GM19452 (cell line): ENCODE measurements around the gene SPOP.

Experiments
- ATAC-seq: cut with Tn5 transposase; IDR thresholded peaks from one replicate; pipeline ENCODE4 v1.9.1; 2021; ENCODE audit not compliant: unreplicated experiment

Gene SPOP

GRCh38 chr17:49618028-49618611 lies 59.8 kb downstream of the SPOP start:
- ATAC-seq: no peak

GRCh38 chr17:49616601-49617131 lies 61.2 kb downstream of the SPOP start:
- no peak for ATAC-seq

GRCh38 chr17:49616086-49616485 lies 61.8 kb downstream of the SPOP start:
- no peak for ATAC-seq

GRCh38 chr17:49613182-49613800 lies 64.6 kb downstream of the SPOP start:
- no peak for ATAC-seq

DNA sequence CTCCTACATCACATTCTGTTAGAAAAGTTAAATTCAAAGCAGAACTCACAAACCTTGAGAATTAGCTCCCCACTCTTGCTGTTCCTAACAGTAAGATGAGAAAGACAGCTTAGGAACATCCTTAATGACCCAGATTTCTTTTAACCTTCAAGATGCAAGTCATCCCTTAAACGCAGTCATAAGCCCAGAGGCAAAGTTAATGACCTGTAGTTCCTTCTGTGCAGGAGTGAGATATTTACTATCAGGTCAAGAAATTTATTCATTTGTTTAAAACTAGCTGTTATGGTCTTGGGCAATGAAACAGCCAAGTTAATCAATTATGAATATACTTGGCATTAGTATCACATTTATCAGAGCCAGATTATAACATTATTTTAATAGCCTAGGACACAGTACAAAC lies 65.2 kb downstream of the SPOP start:
- ATAC-seq: no peak

DNA sequence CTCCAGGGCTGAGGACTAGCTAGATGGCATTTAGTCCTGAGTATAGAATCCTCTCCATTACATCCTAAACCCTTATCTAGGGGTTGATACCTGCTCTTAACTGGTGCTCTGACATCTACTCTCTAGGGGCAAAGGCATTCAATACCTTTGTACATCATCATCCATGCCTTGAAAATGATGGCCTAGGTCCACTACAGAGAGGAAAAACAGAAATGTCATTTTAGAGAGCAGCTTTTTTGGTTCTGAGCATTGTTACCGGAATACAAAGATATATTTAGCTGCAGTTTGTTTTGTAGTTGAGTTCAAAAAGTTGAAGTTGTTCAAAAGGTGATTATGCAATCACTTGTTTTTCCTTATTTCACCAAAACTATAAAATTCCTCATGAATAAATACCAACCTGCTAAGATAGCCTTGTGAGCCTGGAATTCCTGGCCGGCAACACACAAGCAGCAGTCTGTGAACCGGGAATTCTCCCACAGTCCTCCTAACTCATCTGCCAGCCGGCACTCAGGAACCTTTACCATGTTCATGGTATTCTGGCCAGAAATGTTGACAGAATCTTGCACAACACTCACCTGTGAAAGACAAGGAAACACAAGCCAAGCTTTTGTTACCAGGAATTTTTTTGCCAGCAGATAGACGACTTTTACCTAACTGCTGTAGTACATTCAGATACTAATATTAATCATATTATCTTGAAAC lies 66.9 kb downstream of the SPOP start:
- ATAC-seq: no peak

DNA sequence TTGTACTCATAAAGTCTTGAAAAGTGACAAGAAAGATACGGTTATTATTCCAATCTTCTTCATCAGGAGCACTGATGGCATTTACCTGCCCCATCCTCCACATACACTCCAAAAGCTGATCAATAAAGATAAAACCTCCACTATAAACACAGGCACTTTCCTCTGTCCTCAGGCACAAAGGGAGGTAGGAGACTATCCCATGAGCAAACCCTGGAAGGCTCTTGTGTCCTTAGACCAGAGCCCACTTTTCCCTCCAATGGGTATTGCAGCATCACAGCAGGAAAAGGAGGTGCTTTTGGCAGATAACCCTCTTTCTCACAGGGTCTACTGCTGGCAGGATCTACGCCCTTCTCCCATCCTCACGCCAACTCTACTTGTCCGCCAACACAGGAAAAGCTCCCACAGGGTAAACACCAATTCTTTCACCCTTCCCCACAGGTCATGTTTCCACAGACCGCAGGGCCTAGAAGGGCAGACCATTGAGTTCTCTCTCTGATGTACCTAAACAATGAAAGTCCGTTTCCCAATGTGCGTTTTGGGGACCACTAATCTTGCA lies 73.5 kb downstream of the SPOP start:
- ATAC-seq: no peak

DNA sequence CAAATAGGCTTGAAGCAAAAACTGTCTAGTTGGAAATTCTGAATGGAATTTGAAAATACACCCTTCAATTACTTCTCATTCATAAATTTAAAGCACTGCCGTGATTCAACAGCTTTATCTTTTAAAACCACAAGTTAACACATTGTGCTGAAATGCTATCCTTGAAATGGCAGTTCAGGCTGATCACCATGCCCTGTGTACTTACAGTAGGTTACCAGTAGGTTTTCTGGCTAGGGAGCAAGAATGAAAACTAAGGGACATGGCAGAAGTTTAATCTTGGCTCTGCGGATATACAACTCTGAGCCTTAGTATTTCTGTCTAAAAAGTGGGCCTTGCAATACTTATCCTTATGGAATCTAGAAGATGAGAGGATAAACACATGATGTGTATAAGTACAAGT lies 74.2 kb downstream of the SPOP start:
- no peak for ATAC-seq

DNA sequence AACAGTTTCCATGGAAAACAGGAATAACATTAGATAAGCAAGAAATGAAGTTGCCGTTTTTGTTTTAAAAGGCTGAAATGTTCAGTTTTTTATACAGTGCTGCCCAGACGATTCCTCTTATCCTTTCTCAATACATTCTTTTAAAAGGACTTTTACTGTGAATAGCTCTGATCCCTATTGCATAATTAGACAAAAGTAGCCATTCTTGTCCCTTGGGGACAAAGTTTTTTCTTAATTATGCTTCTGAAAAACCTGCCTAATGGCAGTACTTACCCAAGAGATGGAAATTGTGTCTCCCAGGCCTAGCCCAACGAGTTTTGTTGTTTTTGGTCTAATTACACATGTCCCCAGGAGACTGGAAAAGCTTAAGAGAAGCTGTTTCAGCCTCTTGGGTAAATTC lies 74.7 kb downstream of the SPOP start:
- ATAC-seq: no peak

DNA sequence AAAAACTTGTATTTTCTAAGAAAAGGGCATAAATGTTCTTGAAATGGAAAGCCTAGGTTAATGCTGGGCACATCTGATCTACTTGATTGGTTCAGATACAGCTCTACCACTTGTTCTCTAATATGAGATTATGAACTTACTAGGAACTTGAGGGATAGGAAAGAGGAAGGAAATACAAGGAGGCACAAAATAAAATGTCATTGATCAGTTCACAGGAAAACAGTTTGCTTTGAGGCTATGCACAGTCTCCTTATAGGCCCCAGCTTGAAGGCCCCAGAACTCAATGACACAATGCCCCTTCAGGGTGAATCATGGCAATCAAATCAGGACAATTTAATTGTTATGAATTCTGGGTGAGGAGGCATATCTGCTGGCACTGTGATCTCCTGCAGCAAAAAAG lies 75.1 kb downstream of the SPOP start:
- no peak for ATAC-seq

- ATAC-seq: no peak
Observed at GRCh38 chr17:49600949-49601348, 76.9 kb downstream of the SPOP start.

DNA sequence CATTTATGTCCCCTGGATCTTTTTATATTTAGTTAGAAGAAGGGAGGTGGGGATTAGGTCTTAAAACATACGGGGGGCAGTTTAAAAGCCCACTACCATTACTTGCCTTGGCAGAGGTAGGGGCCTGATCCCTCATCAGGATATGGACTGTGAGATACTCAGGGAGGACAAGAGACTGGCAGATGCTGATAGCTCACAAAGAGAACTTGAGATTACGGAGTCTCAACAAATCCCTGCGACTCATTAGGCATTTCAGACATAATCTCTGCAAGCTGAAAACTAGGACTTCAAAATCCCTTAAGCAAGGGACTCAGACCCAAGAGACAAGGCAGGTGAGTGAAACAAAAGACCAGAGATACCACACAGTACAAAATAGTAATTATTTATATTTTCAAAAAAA lies 79.0 kb downstream of the SPOP start:
- no peak for ATAC-seq

DNA sequence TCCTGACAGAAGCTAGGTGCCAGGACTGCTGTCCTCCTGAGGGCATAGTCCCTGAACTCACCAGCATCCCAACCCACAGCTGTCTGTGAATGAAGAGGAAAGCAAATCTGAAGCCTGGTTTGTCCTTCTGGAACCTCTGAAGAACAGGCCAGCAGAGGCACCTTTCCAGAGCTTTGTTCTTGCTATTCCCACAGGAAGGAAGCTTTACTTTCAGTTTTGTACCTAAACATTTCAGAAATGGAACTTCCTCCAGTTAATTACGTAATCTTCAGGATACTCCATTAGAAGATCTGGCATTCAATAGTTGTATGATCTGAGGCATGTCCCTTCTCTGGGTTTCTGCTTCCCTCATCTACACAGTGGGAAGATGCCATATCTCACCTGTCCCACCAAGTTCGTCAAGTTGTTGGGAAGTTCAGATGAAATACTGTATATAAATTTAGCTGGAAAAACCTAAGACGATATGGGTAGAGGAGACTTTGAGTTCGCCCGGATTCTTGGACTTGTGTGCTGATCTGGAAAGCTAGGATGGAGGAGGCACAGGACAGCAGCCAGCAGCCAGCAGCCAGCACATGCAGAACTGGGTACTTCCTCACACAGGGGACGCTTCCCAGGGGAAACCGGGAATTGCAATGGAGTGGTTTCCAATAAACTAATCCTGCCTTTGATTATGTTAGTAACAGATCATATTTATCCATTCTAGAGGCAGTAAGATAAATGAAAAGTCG lies 79.8 kb downstream of the SPOP start:
- no peak for ATAC-seq

DNA sequence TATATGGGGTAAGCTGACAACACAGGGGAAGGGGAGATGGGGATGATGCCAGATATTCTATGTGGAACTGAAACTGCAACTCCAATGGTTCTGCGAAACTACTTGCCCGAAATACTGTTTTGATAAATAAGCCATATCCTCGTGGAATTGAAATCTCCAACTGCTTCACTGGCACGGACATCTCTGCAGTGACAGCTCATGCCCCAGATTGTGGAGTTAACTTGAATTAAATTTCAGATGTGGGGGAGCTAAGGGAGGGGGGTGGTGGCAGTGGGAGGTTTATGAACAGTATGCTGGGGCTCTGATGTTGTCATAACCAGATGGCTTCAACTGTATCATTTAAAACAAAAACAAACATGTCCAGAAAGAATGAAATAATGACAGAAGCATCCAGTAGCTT lies 80.5 kb downstream of the SPOP start:
- no peak for ATAC-seq

DNA sequence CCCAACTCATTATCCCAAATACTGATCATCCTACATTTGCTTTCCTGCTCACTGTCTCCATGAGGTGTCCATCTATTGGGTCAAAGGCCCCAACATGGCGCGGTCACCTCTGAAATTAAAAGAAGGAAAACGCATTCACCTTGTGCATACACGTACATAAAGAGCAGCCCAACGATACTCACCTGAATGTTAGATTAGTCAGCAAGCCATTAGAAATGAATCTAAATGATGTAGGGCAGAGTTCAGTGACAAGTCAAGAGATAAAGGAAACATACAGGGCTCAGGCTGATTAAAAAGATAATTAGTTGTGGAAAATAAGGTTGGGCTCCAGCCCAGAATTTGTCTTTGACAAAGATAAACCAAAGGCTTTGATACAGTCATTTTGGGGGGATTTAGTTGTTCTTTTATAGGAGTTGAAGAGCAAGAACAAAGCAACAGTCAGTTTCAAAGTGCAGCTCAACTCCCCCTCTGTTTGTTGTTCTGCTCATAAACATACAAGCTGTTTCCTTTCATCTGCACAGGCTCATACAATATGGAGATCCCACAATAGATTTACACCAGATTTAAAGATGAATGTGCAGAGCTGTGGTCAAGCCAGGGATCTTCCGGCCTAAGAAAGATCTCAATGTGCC lies 81.2 kb downstream of the SPOP start:
- ATAC-seq: no peak

DNA sequence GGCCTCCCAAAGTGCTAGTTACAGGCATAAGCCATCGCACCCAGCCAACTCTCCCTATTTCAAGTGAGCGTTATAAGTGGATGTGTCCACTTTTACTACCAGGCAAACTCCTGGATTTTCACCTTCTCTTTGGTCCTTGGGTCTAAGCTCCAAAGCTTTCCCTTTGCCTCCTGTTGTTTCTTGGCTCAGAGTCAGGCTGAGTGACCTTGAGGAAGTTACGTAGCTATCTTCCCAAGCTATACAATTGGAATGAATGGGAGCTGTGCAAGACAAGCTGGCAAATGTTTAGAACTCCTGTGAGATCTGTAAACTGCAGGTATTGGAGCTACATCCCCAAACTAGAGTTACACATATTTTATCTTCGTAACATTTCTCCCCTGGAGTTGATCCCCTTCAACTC lies 81.9 kb downstream of the SPOP start:
- no peak for ATAC-seq

- no peak for ATAC-seq
Observed at GRCh38 chr17:49595328-49595727, 82.6 kb downstream of the SPOP start.

DNA sequence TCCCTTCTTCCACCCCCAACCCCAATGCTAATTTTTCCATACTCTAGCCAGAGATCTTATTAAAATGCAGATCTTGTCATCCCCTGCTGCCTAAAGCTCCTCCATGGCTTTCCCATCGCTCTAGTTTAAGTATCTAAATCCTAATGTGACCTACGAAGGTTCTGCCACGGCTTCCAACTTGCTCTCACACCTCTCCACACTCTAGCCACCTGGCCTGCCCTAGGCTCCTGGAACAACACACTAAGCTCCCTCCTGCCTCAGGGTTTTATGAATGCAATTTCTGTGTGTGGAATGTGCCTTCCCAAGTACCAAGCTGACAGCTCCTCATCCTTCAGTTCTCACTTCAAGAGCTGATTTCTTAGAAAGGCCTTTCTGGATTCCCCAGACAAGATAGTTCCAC lies 85.6 kb downstream of the SPOP start:
- no peak for ATAC-seq

DNA sequence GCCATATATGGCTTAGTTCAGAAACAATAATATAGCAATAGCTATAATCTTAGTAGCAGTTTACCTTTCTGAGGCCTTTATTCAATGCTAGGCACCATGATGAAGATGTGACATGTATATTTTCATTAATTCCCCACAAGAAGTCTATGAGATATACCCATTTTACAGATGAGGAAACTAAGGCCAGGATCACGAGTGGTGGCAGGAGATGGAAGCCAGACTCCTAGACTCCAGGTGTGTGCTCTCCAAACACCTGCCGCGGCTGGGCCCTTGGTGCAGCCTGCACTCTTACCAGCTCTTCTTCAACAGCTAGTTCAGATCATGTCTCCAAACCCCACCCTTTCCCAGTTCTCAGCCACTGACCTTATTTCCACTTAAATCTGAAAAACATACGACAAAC lies 87.0 kb downstream of the SPOP start:
- no peak for ATAC-seq

DNA sequence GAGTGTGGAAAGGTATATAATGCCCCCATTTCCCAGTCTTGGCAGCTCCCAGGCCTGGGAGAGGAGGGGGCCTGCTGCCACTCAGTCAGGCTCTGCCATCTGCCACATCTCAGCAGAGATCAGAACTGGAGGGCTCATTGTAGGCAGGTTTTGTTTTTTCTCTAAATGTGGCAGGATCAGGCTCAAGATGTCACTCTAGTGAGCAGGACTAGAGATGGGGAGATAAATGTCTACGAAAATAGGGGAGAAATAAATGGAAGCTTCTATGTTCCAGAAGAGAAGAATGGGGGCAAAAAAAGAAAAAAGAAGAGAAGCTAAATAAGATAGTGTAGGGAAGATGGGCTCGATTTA lies 88.3 kb downstream of the SPOP start:
- ATAC-seq: no peak
